HL-60 (cell line): ENCODE data around the gene LRRK1.

ENCODE experiments used
- DNase-seq, 2 experiments: peaks; one replicate each; pipeline ENCODE4 v3.0.0-alpha.2; 2010 to 2020; ENCODE audit warnings: low read depth in 1 of 2, low spot score in 1 of 2
- H3K27ac ChIP-seq: fragments of 250-450 bp; sonication (Bioruptor Pico); replicated peaks from 2 replicates; pipeline ENCODE4 v1.5.1; 2020; ENCODE audit warnings: mild to moderate bottlenecking, moderate library complexity
- H3K27me3 ChIP-seq: fragments of 250-450 bp; sonication (Bioruptor Pico); 2 replicates; pipeline ENCODE4 v1.5.1; 2021; ENCODE audit warnings: mild to moderate bottlenecking, moderate library complexity; ENCODE audit not compliant: insufficient read depth, poor library complexity, severe bottlenecking
- H3K4me3 ChIP-seq: replicated peaks from 2 replicates; pipeline ENCODE4 v1.5.1; 2011; ENCODE audit warnings: mild to moderate bottlenecking, control low read depth, low read length; ENCODE audit not compliant: insufficient read depth
- GABPA ChIP-seq: IDR thresholded peaks from 2 replicates; pipeline ENCODE4 v1.6.1; 2012; ENCODE audit warnings: low read depth
- POLR2AphosphoS5 ChIP-seq: IDR thresholded peaks from 2 replicates; pipeline ENCODE4 v1.6.1; 2012; ENCODE audit warnings: low read depth
- SPI1 ChIP-seq: IDR thresholded peaks from 2 replicates; pipeline ENCODE4 v1.6.1; 2012; ENCODE audit warnings: low read depth, mild to moderate bottlenecking, borderline replicate concordance
- TF ChIP-seq, protein P1 (sequence below): IDR thresholded peaks from 2 replicates; pipeline ENCODE4 v1.6.1; 2012; ENCODE audit warnings: low read depth; ENCODE audit not compliant: insufficient replicate concordance
- TF ChIP-seq, protein P2 (sequence below): IDR thresholded peaks from one replicate; pipeline ENCODE4 v1.5.1; 2011; ENCODE audit warnings: low read length, control low read depth, inconsistent platforms; ENCODE audit not compliant: insufficient read depth

The LRRK1 gene

DNA sequence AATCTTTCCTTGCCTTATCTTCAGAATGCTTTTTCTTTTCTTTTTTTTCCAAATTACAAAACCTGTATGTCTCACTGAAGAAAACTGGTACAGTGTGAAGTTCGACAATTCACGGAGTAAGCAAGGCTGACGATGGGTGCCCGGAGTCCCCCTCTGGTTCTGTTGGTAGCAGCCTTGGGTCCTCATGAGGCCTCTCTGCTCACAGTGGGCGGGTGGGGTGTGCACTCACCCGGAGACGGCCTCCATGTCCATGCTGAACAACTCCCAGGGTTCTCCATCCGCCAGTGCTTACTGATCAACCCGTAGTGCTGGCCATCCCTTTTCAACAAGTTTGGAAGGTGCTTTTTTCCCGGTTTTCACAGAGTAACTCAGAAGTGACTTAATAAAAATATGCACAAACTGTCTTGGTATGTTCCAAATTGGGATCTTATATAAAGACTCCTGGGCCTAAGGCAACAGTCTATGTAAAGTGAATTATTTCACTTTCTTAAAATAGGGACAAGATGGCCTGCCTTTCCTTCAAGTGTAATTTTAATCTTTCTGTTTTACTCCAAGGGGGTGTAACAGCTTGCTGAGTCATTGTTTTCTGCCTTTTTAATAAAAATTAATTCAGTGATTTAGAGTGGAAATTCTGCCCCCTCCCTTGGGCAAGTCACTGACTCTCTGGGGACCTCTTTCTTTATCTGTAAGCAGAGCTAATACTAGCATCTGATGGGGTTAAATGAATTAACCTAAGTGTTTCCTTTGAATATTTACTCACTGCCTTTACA, 23.7 kb downstream of the LRRK1 start:
- Histone ChIP-seq H3K27me3 (no peaks in the 10 kb centered on the region), H3K27ac (no peak overlapping the region), H3K4me3 (no peak overlapping the region)
- DNase-seq: no peak
- TF ChIP-seq, protein P1, sequence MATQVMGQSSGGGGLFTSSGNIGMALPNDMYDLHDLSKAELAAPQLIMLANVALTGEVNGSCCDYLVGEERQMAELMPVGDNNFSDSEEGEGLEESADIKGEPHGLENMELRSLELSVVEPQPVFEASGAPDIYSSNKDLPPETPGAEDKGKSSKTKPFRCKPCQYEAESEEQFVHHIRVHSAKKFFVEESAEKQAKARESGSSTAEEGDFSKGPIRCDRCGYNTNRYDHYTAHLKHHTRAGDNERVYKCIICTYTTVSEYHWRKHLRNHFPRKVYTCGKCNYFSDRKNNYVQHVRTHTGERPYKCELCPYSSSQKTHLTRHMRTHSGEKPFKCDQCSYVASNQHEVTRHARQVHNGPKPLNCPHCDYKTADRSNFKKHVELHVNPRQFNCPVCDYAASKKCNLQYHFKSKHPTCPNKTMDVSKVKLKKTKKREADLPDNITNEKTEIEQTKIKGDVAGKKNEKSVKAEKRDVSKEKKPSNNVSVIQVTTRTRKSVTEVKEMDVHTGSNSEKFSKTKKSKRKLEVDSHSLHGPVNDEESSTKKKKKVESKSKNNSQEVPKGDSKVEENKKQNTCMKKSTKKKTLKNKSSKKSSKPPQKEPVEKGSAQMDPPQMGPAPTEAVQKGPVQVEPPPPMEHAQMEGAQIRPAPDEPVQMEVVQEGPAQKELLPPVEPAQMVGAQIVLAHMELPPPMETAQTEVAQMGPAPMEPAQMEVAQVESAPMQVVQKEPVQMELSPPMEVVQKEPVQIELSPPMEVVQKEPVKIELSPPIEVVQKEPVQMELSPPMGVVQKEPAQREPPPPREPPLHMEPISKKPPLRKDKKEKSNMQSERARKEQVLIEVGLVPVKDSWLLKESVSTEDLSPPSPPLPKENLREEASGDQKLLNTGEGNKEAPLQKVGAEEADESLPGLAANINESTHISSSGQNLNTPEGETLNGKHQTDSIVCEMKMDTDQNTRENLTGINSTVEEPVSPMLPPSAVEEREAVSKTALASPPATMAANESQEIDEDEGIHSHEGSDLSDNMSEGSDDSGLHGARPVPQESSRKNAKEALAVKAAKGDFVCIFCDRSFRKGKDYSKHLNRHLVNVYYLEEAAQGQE: no peak
- TF ChIP-seq GABPA (no peak), SPI1 (no peak), POLR2AphosphoS5 (no peak)
- TF ChIP-seq, protein P2, sequence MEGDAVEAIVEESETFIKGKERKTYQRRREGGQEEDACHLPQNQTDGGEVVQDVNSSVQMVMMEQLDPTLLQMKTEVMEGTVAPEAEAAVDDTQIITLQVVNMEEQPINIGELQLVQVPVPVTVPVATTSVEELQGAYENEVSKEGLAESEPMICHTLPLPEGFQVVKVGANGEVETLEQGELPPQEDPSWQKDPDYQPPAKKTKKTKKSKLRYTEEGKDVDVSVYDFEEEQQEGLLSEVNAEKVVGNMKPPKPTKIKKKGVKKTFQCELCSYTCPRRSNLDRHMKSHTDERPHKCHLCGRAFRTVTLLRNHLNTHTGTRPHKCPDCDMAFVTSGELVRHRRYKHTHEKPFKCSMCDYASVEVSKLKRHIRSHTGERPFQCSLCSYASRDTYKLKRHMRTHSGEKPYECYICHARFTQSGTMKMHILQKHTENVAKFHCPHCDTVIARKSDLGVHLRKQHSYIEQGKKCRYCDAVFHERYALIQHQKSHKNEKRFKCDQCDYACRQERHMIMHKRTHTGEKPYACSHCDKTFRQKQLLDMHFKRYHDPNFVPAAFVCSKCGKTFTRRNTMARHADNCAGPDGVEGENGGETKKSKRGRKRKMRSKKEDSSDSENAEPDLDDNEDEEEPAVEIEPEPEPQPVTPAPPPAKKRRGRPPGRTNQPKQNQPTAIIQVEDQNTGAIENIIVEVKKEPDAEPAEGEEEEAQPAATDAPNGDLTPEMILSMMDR: no peak

DNA sequence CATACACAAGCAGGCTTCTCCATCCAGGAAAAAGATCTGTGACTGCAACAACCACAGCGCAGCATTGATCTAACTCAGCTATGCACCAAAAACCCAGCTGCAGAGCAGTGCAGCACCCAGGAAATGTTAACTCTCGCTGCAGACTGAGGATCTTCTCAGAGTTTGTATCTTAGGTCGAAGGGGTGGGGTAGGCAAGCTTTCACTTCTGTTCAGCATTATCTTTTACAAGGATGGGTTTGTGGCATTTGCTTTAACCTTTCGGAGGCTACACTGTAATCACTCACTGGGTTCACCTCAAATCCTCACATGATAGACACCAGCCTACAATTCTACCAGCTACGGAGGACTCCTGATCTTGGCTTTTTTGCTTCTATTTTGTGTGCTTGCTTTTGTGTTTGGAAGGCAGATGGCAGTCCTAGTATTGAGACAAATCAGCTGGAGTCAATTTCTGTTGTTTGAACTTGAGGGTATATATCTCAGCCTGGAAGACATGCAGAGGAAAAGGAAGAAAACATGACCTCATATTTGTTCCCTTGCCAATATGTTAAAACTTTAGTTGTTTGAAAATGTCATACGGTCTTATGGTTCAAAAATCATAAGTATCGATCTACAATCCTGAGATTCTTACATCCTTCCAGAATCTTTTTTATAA, 25.2 kb downstream of the LRRK1 start:
- TF ChIP-seq GABPA (no peak), SPI1 (no peak), POLR2AphosphoS5 (no peak)
- TF ChIP-seq, protein P1: no peak
- TF ChIP-seq, protein P2: no peak
- Histone ChIP-seq H3K27ac (no peak overlapping the region), H3K27me3 (no peaks in the 10 kb centered on the region), H3K4me3 (no peak overlapping the region)
- no peak for DNase-seq

DNA sequence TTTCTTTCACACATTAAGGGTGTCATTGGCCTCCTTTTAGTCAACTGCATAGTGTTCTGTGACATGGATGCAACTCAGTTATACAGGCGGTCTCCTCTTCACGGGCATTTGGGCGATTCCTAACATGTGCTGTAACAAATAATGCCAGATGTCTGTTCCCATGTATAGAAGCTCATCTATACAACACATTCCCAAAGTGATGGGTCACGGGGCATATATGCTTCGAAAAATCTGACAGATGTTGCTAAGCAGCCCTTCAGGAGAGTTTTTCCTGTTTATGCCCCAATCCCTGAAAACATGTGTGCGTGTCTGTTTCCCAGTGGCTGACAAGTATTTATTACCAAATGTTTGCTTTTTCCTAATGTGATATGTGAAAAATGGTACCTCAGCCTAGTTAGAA, 25.8 kb downstream of the LRRK1 start:
- Histone ChIP-seq H3K4me3 (no peak overlapping the region), H3K27ac (no peak overlapping the region), H3K27me3 (no peaks in the 10 kb centered on the region)
- no peak for DNase-seq
- TF ChIP-seq POLR2AphosphoS5 (no peak), SPI1 (no peak), GABPA (no peak)
- TF ChIP-seq, protein P1: no peak
- TF ChIP-seq, protein P2: no peak
